GM23338 (cell line): ENCODE data around the gene PRMT7. TPM values are rescaled to one million over a fixed set of nuclear protein-coding genes. Genes with fewer than 3 reads are reported as not detected.

Source experiments
- ATAC-seq: fragments of 200-7000 bp; cut with Tn5 transposase; 3 replicates; pipeline ENCODE4 v1.9.1; 2020
- DNase-seq: peaks from one replicate; pipeline ENCODE4 v3.0.0-alpha.2; 2015; ENCODE audit warnings: low spot score
- H2AFZ ChIP-seq: fragments of 200-600 bp; sonication (generic); 2 replicates; pipeline ENCODE4 v1.8.0; 2016; ENCODE audit warnings: antibody characterized with exemption, mild to moderate bottlenecking, moderate library complexity
- H3F3A ChIP-seq: fragments of 200-600 bp; sonication (generic); replicated peaks from 2 replicates; pipeline ENCODE4 v1.8.0; 2017; ENCODE audit warnings: antibody characterized with exemption, mixed run types, low read depth
- H3K27ac ChIP-seq: fragments of 200-600 bp; sonication (generic); 2 replicates; pipeline ENCODE4 v1.6.1; 2016; ENCODE audit warnings: low read depth
- H3K27me3 ChIP-seq: fragments of 200-600 bp; sonication (generic); 2 replicates; pipeline ENCODE4 v1.8.0; 2016; ENCODE audit warnings: mild to moderate bottlenecking, mixed run types, moderate library complexity; ENCODE audit not compliant: insufficient read depth
- H3K36me3 ChIP-seq: fragments of 200-600 bp; sonication (generic); 2 replicates; pipeline ENCODE4 v1.8.0; 2016; ENCODE audit warnings: mild to moderate bottlenecking; ENCODE audit not compliant: insufficient read depth
- H3K4me1 ChIP-seq: fragments of 200-600 bp; sonication (generic); 2 replicates; pipeline ENCODE4 v1.8.0; 2016; ENCODE audit warnings: mild to moderate bottlenecking, moderate library complexity; ENCODE audit not compliant: insufficient read depth
- H3K4me2 ChIP-seq: fragments of 200-600 bp; sonication (generic); 2 replicates; pipeline ENCODE4 v1.7.1; 2017; ENCODE audit warnings: mixed run types
- H3K4me3 ChIP-seq: fragments of 200-600 bp; sonication (generic); 2 replicates; pipeline ENCODE4 v1.6.1; 2016; ENCODE audit warnings: mixed run types
- H3K79me2 ChIP-seq: fragments of 200-600 bp; sonication (generic); replicated peaks from 2 replicates; pipeline ENCODE4 v1.8.0; 2017; ENCODE audit warnings: mild to moderate bottlenecking; ENCODE audit not compliant: insufficient read depth
- H3K9me2 ChIP-seq: fragments of 200-600 bp; sonication (generic); 2 replicates; pipeline ENCODE4 v1.8.0; 2017; ENCODE audit not compliant: insufficient read depth
- H4K20me1 ChIP-seq: fragments of 200-600 bp; sonication (generic); replicated peaks from 2 replicates; pipeline ENCODE4 v1.8.0; 2017; ENCODE audit warnings: mild to moderate bottlenecking; ENCODE audit not compliant: insufficient read depth
- H3K27ac Mint-ChIP-seq: 2 replicates; pipeline ENCODE4 v1.8.0; 2020; ENCODE audit warnings: inconsistent platforms, mild to moderate bottlenecking, moderate library complexity, mixed read lengths
- H3K27me3 Mint-ChIP-seq: 3 replicates; pipeline ENCODE4 v1.8.0; 2022; ENCODE audit warnings: low read depth, mild to moderate bottlenecking, moderate library complexity, mixed read lengths, inconsistent platforms; ENCODE audit not compliant: insufficient read depth, poor library complexity
- H3K36me3 Mint-ChIP-seq: 3 replicates; pipeline ENCODE4 v1.8.0; 2021; ENCODE audit warnings: low read depth, mild to moderate bottlenecking, inconsistent platforms, moderate library complexity, mixed read lengths
- H3K4me1 Mint-ChIP-seq: 3 replicates; pipeline ENCODE4 v1.8.0; 2020; ENCODE audit warnings: mild to moderate bottlenecking, inconsistent platforms, mixed read lengths
- H3K4me3 Mint-ChIP-seq: 3 replicates; pipeline ENCODE4 v1.8.0; 2021; ENCODE audit warnings: moderate library complexity, mild to moderate bottlenecking, inconsistent platforms, mixed read lengths
- H3K9me3 Mint-ChIP-seq: 3 replicates; pipeline ENCODE4 v1.8.0; 2020; ENCODE audit warnings: moderate library complexity, mild to moderate bottlenecking, inconsistent platforms, mixed read lengths
- CREB1 ChIP-seq: fragments of 250-450 bp; sonication (Bioruptor Pico); IDR thresholded peaks from 2 replicates; pipeline ENCODE4 v1.5.0; 2020; ENCODE audit warnings: low read depth, mild to moderate bottlenecking, moderate library complexity
- EZH2 ChIP-seq: fragments of 200-600 bp; sonication (generic); IDR thresholded peaks from one replicate; pipeline ENCODE4 v1.8.0; 2017; ENCODE audit warnings: antibody characterized with exemption, mild to moderate bottlenecking, low read depth; ENCODE audit not compliant: unreplicated experiment
- EZH2phosphoT487 ChIP-seq: fragments of 200-600 bp; sonication (generic); IDR thresholded peaks from one replicate; pipeline ENCODE4 v1.8.1; 2018; ENCODE audit warnings: antibody characterized with exemption; ENCODE audit not compliant: unreplicated experiment
- JUNB ChIP-seq: IDR thresholded peaks from one replicate; pipeline ENCODE4 v1.6.1; 2016; ENCODE audit warnings: antibody characterized with exemption; ENCODE audit not compliant: unreplicated experiment
- POLR2AphosphoS5 ChIP-seq: IDR thresholded peaks from 2 replicates; pipeline ENCODE4 v1.6.1; 2016; ENCODE audit warnings: antibody characterized with exemption, low read depth
- REST ChIP-seq: IDR thresholded peaks from one replicate; pipeline ENCODE4 v1.6.1; 2018; ENCODE audit warnings: antibody characterized with exemption; ENCODE audit not compliant: unreplicated experiment
- STAT1 ChIP-seq: IDR thresholded peaks from one replicate; pipeline ENCODE4 v1.6.1; 2016; ENCODE audit warnings: antibody characterized with exemption; ENCODE audit not compliant: unreplicated experiment
- ZNF114 ChIP-seq: fragments of 250-450 bp; sonication (Bioruptor Pico); IDR thresholded peaks from 2 replicates; pipeline ENCODE4 v1.5.0; 2020; ENCODE audit warnings: mild to moderate bottlenecking, moderate library complexity
- ZNF331 ChIP-seq: fragments of 250-450 bp; sonication (Bioruptor Pico); IDR thresholded peaks from 2 replicates; pipeline ENCODE4 v1.5.0; 2020; ENCODE audit warnings: low read depth, mild to moderate bottlenecking, moderate library complexity
- polyA plus RNA-seq: library from polyadenylated mRNA; unstranded; fragments of >200 nt; fragmentation: Nextera tagmentation; extraction: Ambion mirVana; gene quantifications from 2 replicates; pipeline ENCODE4 v1.2.1, GENCODE V29; 2016
- total RNA-seq: library from RNA; depleted of rRNA; stranded (reverse); fragments of >200 nt; shearing (Covaris generic); gene quantifications from 2 replicates; pipeline ENCODE4 v1.2.3, GENCODE V29; 2014
- TF ChIP-seq, protein P1 (sequence below): IDR thresholded peaks from 2 replicates; pipeline ENCODE4 v1.6.1; 2016; ENCODE audit warnings: antibody characterized with exemption
- TF ChIP-seq, protein P2 (sequence below): fragments of 250-450 bp; sonication (Bioruptor Pico); IDR thresholded peaks from 2 replicates; pipeline ENCODE4 v1.5.0; 2020; ENCODE audit warnings: mild to moderate bottlenecking, moderate library complexity

Gene PRMT7
- total and polyA plus RNA-seq, 2 experiments from 2014 or later = 20.2 to 65.3 TPM

- Histone ChIP-seq H3K36me3 (0 out of 2 replicates have a peak, but pooled peaks cover 3% of the 10 kb centered on the region), H4K20me1 (no peaks in the 10 kb centered on the region; the same call in 1 of the 2 replicates), H3F3A (no peaks in the 10 kb centered on the region), H3K4me1 (no peaks in the 10 kb centered on the region), H3K27ac (no peak overlapping the region), H3K27me3 (no peaks in the 10 kb centered on the region), H2AFZ (no peak overlapping the region), H3K9me2 (no peaks in the 10 kb centered on the region), H3K4me3 (no peak overlapping the region), H3K4me2 (no peak overlapping the region), H3K79me2 (no peaks in the 10 kb centered on the region)
- H3K27ac Mint-ChIP-seq = no peak overlapping the region
- peaks cover 6% of the 10 kb centered on the region for H3K27me3 Mint-ChIP-seq
- no peaks in the 10 kb centered on the region for H3K9me3 Mint-ChIP-seq
- DNase-seq = no peak
- H3K4me3 Mint-ChIP-seq = no peak overlapping the region
- H3K36me3 Mint-ChIP-seq = peaks cover 37% of the 10 kb centered on the region
- no peak for ATAC-seq
- no peak for TF ChIP-seq STAT1
- no peak for TF ChIP-seq ZNF114
- no peak for TF ChIP-seq EZH2
- no peak for TF ChIP-seq ZNF331 (CRISPR knock-in tag)
- no peak for TF ChIP-seq CREB1
- TF ChIP-seq, protein P1, sequence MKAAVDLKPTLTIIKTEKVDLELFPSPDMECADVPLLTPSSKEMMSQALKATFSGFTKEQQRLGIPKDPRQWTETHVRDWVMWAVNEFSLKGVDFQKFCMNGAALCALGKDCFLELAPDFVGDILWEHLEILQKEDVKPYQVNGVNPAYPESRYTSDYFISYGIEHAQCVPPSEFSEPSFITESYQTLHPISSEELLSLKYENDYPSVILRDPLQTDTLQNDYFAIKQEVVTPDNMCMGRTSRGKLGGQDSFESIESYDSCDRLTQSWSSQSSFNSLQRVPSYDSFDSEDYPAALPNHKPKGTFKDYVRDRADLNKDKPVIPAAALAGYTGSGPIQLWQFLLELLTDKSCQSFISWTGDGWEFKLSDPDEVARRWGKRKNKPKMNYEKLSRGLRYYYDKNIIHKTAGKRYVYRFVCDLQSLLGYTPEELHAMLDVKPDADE = no peak
- TF ChIP-seq REST = no peak
- TF ChIP-seq, protein P2, sequence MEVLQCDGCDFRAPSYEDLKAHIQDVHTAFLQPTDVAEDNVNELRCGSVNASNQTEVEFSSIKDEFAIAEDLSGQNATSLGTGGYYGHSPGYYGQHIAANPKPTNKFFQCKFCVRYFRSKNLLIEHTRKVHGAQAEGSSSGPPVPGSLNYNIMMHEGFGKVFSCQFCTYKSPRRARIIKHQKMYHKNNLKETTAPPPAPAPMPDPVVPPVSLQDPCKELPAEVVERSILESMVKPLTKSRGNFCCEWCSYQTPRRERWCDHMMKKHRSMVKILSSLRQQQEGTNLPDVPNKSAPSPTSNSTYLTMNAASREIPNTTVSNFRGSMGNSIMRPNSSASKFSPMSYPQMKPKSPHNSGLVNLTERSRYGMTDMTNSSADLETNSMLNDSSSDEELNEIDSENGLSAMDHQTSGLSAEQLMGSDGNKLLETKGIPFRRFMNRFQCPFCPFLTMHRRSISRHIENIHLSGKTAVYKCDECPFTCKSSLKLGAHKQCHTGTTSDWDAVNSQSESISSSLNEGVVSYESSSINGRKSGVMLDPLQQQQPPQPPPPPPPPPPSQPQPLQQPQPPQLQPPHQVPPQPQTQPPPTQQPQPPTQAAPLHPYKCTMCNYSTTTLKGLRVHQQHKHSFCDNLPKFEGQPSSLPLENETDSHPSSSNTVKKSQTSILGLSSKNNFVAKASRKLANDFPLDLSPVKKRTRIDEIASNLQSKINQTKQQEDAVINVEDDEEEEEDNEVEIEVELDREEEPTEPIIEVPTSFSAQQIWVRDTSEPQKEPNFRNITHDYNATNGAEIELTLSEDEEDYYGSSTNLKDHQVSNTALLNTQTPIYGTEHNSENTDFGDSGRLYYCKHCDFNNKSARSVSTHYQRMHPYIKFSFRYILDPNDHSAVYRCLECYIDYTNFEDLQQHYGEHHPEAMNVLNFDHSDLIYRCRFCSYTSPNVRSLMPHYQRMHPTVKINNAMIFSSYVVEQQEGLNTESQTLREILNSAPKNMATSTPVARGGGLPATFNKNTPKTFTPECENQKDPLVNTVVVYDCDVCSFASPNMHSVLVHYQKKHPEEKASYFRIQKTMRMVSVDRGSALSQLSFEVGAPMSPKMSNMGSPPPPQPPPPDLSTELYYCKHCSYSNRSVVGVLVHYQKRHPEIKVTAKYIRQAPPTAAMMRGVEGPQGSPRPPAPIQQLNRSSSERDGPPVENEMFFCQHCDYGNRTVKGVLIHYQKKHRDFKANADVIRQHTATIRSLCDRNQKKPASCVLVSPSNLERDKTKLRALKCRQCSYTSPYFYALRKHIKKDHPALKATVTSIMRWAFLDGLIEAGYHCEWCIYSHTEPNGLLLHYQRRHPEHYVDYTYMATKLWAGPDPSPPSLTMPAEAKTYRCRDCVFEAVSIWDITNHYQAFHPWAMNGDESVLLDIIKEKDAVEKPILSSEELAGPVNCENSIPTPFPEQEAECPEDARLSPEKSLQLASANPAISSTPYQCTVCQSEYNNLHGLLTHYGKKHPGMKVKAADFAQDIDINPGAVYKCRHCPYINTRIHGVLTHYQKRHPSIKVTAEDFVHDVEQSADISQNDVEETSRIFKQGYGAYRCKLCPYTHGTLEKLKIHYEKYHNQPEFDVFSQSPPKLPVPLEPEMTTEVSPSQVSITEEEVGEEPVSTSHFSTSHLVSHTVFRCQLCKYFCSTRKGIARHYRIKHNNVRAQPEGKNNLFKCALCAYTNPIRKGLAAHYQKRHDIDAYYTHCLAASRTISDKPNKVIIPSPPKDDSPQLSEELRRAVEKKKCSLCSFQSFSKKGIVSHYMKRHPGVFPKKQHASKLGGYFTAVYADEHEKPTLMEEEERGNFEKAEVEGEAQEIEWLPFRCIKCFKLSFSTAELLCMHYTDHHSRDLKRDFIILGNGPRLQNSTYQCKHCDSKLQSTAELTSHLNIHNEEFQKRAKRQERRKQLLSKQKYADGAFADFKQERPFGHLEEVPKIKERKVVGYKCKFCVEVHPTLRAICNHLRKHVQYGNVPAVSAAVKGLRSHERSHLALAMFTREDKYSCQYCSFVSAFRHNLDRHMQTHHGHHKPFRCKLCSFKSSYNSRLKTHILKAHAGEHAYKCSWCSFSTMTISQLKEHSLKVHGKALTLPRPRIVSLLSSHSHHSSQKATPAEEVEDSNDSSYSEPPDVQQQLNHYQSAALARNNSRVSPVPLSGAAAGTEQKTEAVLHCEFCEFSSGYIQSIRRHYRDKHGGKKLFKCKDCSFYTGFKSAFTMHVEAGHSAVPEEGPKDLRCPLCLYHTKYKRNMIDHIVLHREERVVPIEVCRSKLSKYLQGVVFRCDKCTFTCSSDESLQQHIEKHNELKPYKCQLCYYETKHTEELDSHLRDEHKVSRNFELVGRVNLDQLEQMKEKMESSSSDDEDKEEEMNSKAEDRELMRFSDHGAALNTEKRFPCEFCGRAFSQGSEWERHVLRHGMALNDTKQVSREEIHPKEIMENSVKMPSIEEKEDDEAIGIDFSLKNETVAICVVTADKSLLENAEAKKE = no peak
- TF ChIP-seq JUNB = no peak
- no peak for TF ChIP-seq EZH2phosphoT487
- TF ChIP-seq POLR2AphosphoS5 = no peak
- H3K4me1 Mint-ChIP-seq = peaks cover 3% of the 10 kb centered on the region; the same call in 1 of the 3 replicates
Measured at GRCh38 chr16:68324780-68325357, 14.1 kb downstream of the PRMT7 start.
